ENCODE measurements around the gene ZNF292. TPM values are rescaled to one million over a fixed set of nuclear protein-coding genes. Genes with fewer than 3 reads are reported as not detected.
"Not testable (repeated sequence)": the region's sequence is repeated elsewhere in the genome, so short reads cannot be mapped to it uniquely, and the experiment has no call there.

Gene ZNF292
- total and polyA plus RNA-seq, 7 donors, result 3.0 to 117 (median 50.7) TPM

GRCh38 chr6:87127737-87128136 is 27.6 kb upstream of the ZNF292 start:
- no peak for DNase-seq
- WGBS, 2 donors, result 83 to 91% methylated on average over 2 of the region's 2 CpGs
- Histone ChIP-seq H3K4me1 (no peaks in the 10 kb centered on the region), H3K4me3 (no peak overlapping the region), H3K27me3 (peaks cover 0 to 14% (median under 1%) of the 10 kb centered on the region in 3 donors), H3K27ac (no peak overlapping the region), H3K9me3 (no peaks in the 10 kb centered on the region), H3K36me3 (no peaks in the 10 kb centered on the region)
- intact Hi-C loops (cut with DNase I), result no loop called here
- TF ChIP-seq EP300 (IDR thresholded peaks at IDR 0.05), result no peak
- TF ChIP-seq, protein P1, sequence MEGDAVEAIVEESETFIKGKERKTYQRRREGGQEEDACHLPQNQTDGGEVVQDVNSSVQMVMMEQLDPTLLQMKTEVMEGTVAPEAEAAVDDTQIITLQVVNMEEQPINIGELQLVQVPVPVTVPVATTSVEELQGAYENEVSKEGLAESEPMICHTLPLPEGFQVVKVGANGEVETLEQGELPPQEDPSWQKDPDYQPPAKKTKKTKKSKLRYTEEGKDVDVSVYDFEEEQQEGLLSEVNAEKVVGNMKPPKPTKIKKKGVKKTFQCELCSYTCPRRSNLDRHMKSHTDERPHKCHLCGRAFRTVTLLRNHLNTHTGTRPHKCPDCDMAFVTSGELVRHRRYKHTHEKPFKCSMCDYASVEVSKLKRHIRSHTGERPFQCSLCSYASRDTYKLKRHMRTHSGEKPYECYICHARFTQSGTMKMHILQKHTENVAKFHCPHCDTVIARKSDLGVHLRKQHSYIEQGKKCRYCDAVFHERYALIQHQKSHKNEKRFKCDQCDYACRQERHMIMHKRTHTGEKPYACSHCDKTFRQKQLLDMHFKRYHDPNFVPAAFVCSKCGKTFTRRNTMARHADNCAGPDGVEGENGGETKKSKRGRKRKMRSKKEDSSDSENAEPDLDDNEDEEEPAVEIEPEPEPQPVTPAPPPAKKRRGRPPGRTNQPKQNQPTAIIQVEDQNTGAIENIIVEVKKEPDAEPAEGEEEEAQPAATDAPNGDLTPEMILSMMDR (IDR thresholded peaks at IDR 0.05), result no peak
- no peak for TF ChIP-seq POLR2A (IDR thresholded peaks at IDR 0.05)

GRCh38 chr6:87136963-87137362 is 18.4 kb upstream of the ZNF292 start:
- TF ChIP-seq, protein P1 (IDR thresholded peaks at IDR 0.05), result no peak
- TF ChIP-seq EP300 (IDR thresholded peaks at IDR 0.05), result no peak
- TF ChIP-seq POLR2AphosphoS5 (IDR thresholded peaks at IDR 0.05), result no peak
- no peak for TF ChIP-seq POLR2A (IDR thresholded peaks at IDR 0.05)
- Histone ChIP-seq H3K36me3 (no peaks in the 10 kb centered on the region), H3K27ac (no peak overlapping the region), H3K4me3 (no peak overlapping the region), H3K4me1 (no peaks in the 10 kb centered on the region), H3K9me3 (no peaks in the 10 kb centered on the region), H3K27me3 (no peaks in the 10 kb centered on the region)
- intact Hi-C loops (cut with DNase I), result no loop called here
- DNase-seq, result no peak
- WGBS, 2 donors, result 24 to 42% methylated on average over 1 of the region's 1 CpG

GRCh38 chr6:87139236-87139635 is 16.1 kb upstream of the ZNF292 start:
- 5 to 18% methylated on average over 1 of the region's 1 CpG for WGBS, 2 donors
- Histone ChIP-seq H3K9me3 (no peaks in the 10 kb centered on the region), H3K27me3 (no peaks in the 10 kb centered on the region), H3K36me3 (no peaks in the 10 kb centered on the region), H3K27ac (no peak overlapping the region), H3K4me3 (no peak overlapping the region), H3K4me1 (no peaks in the 10 kb centered on the region)
- DNase-seq, result no peak
- intact Hi-C loops (cut with DNase I), result loop anchor here (1.0 kb wide), 1 partner anchor 99 kb away; no protein-coding TSS in a partner anchor
- no peak for TF ChIP-seq EP300 (IDR thresholded peaks at IDR 0.05)
- no peak for TF ChIP-seq POLR2A (IDR thresholded peaks at IDR 0.05)
- TF ChIP-seq, protein P1 (IDR thresholded peaks at IDR 0.05), result peak; percentile 52 to 72 (median 67)
- no peak for TF ChIP-seq POLR2AphosphoS5 (IDR thresholded peaks at IDR 0.05)

DNA sequence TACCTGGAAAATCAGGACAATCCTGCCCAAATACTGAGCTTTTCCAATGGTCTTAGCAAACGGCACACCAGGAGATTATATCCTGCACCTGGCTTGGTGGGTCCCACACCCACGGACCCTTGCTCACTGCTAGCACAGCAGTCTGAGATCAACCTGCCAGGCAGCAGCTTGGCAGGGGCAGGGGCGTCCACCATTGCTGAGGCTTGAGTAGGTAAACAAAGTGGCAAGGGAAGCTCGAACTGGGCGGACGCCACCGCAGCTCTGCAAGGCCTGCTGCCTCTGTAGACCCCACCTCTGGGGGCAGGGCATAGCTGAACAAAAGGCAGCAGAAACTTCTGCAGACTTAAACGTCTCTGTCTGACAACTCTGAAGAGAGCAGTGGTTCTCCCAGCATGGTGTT is 15.4 kb upstream of the ZNF292 start:
- not testable (repeated sequence) for H3K27ac ChIP-seq, H3K4me1 ChIP-seq, H3K9me3 ChIP-seq, H3K36me3 ChIP-seq, H3K27me3 ChIP-seq, H3K4me3 ChIP-seq, DNase-seq
- intact Hi-C loops (cut with DNase I), result loop anchor here (1.0 kb wide), 1 partner anchor 98 kb away; no protein-coding TSS in a partner anchor
- 92 to 96% methylated on average over 8 of the region's 8 CpGs for WGBS, 2 donors

DNA sequence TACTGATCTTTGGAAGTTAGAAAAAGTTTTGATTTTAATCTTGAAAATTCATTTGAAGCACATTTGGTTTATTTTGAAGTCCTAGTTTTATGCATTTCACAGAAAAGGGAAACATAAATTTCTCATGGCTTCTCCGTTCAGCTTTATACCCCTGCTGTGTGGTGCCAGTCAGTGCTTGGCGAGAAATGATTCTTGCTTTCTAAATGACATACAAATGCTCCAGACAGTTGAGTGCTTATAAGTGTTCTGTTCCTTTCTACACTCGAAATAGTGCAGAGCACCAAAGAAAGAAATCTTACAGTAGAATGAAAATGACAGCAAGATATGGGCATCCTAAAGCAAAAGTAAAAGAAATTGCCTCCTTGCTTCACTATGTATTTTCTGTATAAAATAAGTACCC is 9.0 kb upstream of the ZNF292 start:
- Histone ChIP-seq H3K4me3 (no peak overlapping the region), H3K4me1 (peaks cover 0 to 3% (median 3%) of the 10 kb centered on the region in 4 donors), H3K27me3 (no peaks in the 10 kb centered on the region), H3K36me3 (no peaks in the 10 kb centered on the region), H3K9me3 (no peaks in the 10 kb centered on the region), H3K27ac (no peak overlapping the region)
- no peak for DNase-seq
- intact Hi-C loops (cut with DNase I), result loop anchor here (5.0 kb wide), 1 partner anchor 451 kb away; no protein-coding TSS in a partner anchor
- WGBS, 2 donors, result 77 to 81% methylated on average over 3 of the region's 3 CpGs
- TF ChIP-seq POLR2A (IDR thresholded peaks at IDR 0.05) (no peak), POLR2AphosphoS5 (IDR thresholded peaks at IDR 0.05) (no peak), EP300 (IDR thresholded peaks at IDR 0.05) (no peak)
- TF ChIP-seq, protein P1 (IDR thresholded peaks at IDR 0.05), result no peak

Measured in sigmoid colon (tissue), 7 donors.